ENCODE results near the gene ITGA1. TPM values are rescaled to one million over a fixed set of nuclear protein-coding genes. Genes with fewer than 3 reads are reported as not detected.

ITGA1 gene
- polyA plus RNA-seq, 1 donor (not counting 4 experiments of a cell fraction or from before 2014, with no cell fraction given), result 1.4 TPM

GRCh38 chr5:52822437-52822836, 34.7 kb downstream of the ITGA1 start:
- TF ChIP-seq CTCF (optimal IDR thresholded peaks at IDR 0.05 in 1 of 3, IDR thresholded peaks at IDR 0.05 in 1 of 3, conservative IDR thresholded peaks at IDR 0.05 in 1 of 3; ENCODE audit: extremely low read depth in 1 of 3, insufficient read depth in 2 of 3, low read length in 3 of 3) (no peak), EZH2 (IDR thresholded peaks at IDR 0.05; ENCODE audit: low read length) (no peak)
- Histone ChIP-seq H3K36me3 (ENCODE audit: control insufficient read depth in 2 of 2, extremely low read depth in 1 of 2, insufficient read depth in 2 of 2, low read length in 2 of 2) (no peaks in the 10 kb centered on the region), H3K27me3 (ENCODE audit: control insufficient read depth, extremely low read depth, insufficient read depth, low read length) (no peaks in the 10 kb centered on the region), H2AFZ (ENCODE audit: control insufficient read depth, low read length) (no peak overlapping the region), H3K4me1 (ENCODE audit: control insufficient read depth, extremely low read depth, insufficient read depth, low read length) (no peaks in the 10 kb centered on the region), H3K9ac (ENCODE audit: control insufficient read depth, extremely low read depth, insufficient read depth, low read length) (no peak overlapping the region), H3K9me1 (ENCODE audit: control insufficient read depth, extremely low read depth, insufficient read depth, low read length) (no peaks in the 10 kb centered on the region), H3K4me3 (ENCODE audit: control insufficient read depth in 2 of 3, extremely low read depth in 1 of 3, insufficient read depth in 2 of 3, low read depth in 1 of 3, low read length in 3 of 3) (no peak overlapping the region), H3K79me2 (ENCODE audit: control insufficient read depth, insufficient read depth, low read length) (no peaks in the 10 kb centered on the region), H3K9me3 (ENCODE audit: control insufficient read depth, low read depth, low read length) (no peaks in the 10 kb centered on the region), H3K27ac (ENCODE audit: control insufficient read depth, insufficient read depth, low read length) (no peak overlapping the region), H3K4me2 (ENCODE audit: control insufficient read depth, extremely low read depth, insufficient read depth, low read depth, low read length) (no peak overlapping the region), H4K20me1 (ENCODE audit: control insufficient read depth, extremely low read depth, insufficient read depth, low read length) (no peaks in the 10 kb centered on the region)
- DNase-seq (ENCODE audit: low read depth, low spot score), result no peak
- no peak for FAIRE-seq
- dilution Hi-C loops (cut with MboI; ENCODE audit: extremely low pct_ligation_motif_present, low sequenced_read_pairs), result no loop called here

- no peaks in the 10 kb centered on the region for H3K9me3 ChIP-seq (ENCODE audit: control insufficient read depth, low read depth, low read length)
- H3K4me2 ChIP-seq (ENCODE audit: control insufficient read depth, extremely low read depth, insufficient read depth, low read depth, low read length), result no peak overlapping the region
- H3K79me2 ChIP-seq (ENCODE audit: control insufficient read depth, insufficient read depth, low read length), result no peaks in the 10 kb centered on the region
- no peaks in the 10 kb centered on the region for H3K27me3 ChIP-seq (ENCODE audit: control insufficient read depth, extremely low read depth, insufficient read depth, low read length)
- H3K9me1 ChIP-seq (ENCODE audit: control insufficient read depth, extremely low read depth, insufficient read depth, low read length), result no peaks in the 10 kb centered on the region
- FAIRE-seq (no peak), DNase-seq (ENCODE audit: low read depth, low spot score) (no peak)
- H3K27ac ChIP-seq (ENCODE audit: control insufficient read depth, insufficient read depth, low read length), result no peak overlapping the region
- TF ChIP-seq EZH2 (IDR thresholded peaks at IDR 0.05; ENCODE audit: low read length) (no peak), CTCF (optimal IDR thresholded peaks at IDR 0.05 in 1 of 3, IDR thresholded peaks at IDR 0.05 in 1 of 3, conservative IDR thresholded peaks at IDR 0.05 in 1 of 3; ENCODE audit: extremely low read depth in 1 of 3, insufficient read depth in 2 of 3, low read length in 3 of 3) (no peak)
- H3K4me3 ChIP-seq (ENCODE audit: control insufficient read depth in 2 of 3, extremely low read depth in 1 of 3, insufficient read depth in 2 of 3, low read depth in 1 of 3, low read length in 3 of 3), result no peak overlapping the region
- no peaks in the 10 kb centered on the region for H4K20me1 ChIP-seq (ENCODE audit: control insufficient read depth, extremely low read depth, insufficient read depth, low read length)
- dilution Hi-C loops (cut with MboI; ENCODE audit: extremely low pct_ligation_motif_present, low sequenced_read_pairs), result no loop called here
- no peaks in the 10 kb centered on the region for H3K4me1 ChIP-seq (ENCODE audit: control insufficient read depth, extremely low read depth, insufficient read depth, low read length)
- no peak overlapping the region for H3K9ac ChIP-seq (ENCODE audit: control insufficient read depth, extremely low read depth, insufficient read depth, low read length)
- no peaks in the 10 kb centered on the region for H3K36me3 ChIP-seq (ENCODE audit: control insufficient read depth in 2 of 2, extremely low read depth in 1 of 2, insufficient read depth in 2 of 2, low read length in 2 of 2)
- H2AFZ ChIP-seq (ENCODE audit: control insufficient read depth, low read length), result no peak overlapping the region
Observed at GRCh38 chr5:52824827-52825226, 37.1 kb downstream of the ITGA1 start.
